SKM-1 (cell line): ENCODE results near the gene THSD4.
A peak's percentile ranks its signal among the peaks of the same experiment; 100 is the strongest.

Experiments used
- DNase-seq: peaks from one replicate; lab custom pipeline; 2025; ENCODE audit not compliant: unreplicated experiment; lab: John Stamatoyannopoulos, UW

Gene THSD4

DNA sequence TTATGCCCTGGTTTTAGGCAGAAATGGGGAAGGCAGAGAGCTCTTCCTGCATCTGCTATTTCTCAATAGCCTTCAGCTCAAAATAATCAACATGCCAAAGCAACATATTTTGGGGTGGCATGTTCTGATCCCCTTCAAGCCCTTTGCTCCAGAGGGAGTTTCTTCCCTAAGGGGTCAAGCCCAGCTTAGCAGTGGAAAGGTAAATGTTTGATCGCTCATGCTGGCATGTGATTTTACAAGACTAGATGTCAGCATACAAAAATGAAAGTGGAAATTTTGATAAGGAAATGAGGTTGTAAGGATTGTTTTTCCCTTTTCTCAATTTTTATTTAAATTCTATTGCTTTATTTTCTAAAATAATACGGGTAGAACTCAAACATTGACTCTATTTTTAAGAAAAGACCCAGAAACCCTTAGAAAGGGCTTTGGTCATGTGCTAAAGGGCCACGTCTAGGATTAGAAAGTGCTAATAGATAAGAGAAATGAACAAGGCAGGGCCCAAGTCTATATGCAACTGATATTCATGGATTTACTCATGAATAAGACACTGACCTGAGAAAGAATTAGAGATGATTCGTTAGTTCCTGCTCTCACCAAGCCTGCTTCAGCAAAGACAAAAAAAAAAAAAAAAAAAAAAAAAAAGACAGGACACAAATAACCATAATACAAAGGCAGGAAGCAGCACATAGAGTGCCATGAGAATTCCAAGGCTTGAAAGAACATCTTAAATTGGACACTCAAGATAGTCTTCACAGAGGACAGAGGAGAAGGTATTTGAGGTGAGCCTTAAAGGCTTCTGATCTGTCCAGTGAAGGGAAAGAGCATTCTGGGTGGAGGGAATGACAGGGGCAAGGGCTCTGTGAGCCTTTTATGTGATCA, 640.1 kb downstream of the THSD4 start:
- no peak for DNase-seq

DNA sequence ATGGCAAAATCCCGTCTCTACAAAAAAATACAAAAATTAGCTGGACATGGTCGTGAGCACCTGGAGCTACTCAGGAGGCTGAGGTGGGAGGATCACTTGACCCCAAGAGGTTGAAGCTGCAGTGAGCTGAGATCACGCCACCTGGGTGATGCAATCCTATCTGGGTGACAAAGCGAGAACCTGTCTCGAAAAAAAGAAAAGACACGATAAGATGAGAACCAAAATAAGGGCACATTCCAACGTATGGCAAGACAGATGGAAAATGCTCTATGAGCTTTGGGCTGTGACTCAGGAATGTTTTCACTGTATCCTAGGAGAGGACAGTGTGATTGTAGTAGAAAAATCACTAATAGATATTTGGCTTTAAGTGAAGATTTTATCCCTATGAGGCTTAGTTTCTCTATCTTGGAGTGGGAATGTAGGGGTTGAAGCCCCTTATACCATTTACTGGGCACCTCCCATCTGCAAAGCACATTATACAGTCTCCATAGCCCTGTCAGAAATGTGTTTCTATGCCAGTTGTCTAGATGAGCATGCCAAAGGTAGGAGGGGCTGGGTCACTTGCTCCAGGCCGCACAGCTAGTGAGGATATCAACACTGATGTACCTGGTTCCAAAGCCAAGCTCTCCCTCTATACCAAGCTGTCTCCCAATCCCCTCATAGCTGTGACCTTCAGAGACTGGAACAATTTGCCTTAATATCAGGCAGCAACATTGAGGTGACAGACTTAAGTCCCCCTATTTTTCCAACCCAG, 641.5 kb downstream of the THSD4 start:
- no peak for DNase-seq

DNA sequence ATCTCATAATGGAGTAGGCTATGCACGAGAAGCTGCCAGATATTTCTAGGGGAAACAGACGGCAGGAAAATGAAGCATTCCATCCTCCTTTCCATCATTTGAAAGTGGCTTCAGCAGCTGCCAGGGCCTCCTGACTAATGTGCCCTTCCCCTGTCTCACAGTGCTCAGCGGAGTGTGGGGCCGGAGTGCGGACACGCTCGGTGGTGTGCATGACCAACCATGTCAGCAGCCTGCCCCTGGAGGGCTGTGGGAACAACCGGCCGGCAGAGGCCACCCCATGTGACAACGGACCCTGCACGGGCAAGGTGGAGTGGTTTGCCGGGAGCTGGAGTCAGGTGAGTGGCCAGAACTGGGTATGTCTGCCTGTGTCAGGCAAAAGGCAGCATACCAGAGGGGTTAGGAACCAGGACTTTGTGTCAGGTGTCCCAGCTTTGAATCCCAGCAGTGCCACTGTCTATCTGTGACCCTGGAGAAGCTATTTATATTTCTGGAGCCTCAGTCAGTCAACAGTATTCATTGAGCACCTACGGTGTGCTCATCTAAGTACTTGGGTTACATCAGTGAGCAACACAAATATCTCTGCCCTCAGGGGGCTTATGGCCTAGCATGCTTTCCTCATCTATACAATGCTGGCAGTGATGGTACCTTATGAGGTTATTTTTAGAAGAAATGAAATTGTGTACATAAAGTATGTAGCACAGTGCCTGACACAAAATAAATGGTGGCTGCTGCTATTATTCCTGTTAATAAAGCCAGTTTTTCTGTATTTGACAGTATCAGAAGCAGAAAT, 642.7 kb downstream of the THSD4 start:
- DNase-seq, result no peak

DNA sequence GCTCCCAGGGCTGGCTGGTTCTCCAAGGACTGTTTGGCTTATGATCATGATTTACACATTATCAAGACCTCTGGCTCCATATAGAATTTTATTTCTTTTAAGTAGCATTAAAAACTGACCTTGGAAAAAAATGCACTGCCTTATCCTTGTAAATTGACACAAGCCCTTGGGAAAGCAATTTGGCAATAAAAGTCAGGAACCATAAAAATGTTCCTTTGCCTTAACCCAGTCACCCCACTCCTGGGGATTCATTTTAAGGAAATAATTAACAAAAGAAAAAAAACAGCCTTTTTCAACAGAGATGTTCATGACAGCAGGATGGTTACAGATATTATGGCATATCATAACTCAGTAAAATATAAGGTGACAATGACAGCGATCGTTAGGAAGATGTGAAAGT, 643.4 kb downstream of the THSD4 start:
- no peak for DNase-seq

DNA sequence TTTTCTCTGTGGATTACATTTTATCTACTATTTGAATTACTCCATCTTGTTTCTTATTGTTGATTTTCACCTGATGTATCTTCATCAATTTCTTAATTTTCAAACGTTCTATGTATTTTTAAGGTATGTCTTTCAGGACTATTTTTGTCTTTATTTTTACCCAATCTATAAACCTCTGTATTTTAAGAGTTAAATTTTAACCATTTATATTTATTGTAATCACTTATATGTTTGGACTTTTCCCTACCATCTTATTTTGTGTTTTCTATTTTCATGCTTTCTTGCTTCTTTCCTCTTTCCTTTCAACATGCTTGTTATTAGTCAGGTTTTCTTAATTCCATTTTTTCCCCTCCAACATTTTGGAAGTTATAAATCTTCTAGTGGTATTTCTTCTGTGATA, 645.6 kb downstream of the THSD4 start:
- no peak for DNase-seq

DNA sequence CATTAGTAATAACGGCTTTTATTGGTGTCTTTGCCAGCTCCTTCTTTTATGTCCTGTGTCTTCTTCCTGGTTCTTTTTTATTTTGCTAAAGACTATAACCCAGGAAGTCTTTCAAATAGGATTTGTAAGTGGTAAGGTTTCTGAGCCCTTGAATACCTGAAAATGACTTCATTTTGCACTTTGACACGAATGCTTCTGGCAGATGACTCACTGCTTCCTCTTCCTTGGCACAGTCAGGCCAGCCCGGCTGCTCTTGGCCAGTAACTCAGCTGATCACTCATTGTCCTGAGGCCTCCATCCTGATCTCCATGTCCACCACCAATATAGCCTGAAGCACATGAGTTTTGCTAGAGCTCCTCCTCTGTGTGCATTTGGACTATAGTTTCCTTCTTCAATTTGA, 646.4 kb downstream of the THSD4 start:
- no peak for DNase-seq

DNA sequence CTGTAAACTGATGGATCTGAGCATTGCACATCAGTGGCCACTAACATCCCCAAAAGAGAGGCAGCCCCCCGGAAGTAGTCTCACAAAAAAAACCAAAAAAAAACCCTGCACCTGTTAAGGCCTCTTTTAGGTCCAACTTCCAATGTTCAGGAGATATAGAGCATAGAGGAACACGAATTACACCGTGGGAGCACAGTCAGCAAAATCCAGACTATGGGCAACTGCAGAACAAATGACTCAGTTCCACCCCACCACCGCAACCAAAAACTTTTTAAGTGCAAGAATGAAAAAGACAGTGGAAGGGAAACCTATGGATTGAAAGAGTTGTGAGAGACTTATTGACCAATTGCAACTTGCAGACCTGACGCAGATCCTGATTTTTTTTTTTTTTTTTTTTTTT, 652.9 kb downstream of the THSD4 start:
- DNase-seq, result no peak

DNA sequence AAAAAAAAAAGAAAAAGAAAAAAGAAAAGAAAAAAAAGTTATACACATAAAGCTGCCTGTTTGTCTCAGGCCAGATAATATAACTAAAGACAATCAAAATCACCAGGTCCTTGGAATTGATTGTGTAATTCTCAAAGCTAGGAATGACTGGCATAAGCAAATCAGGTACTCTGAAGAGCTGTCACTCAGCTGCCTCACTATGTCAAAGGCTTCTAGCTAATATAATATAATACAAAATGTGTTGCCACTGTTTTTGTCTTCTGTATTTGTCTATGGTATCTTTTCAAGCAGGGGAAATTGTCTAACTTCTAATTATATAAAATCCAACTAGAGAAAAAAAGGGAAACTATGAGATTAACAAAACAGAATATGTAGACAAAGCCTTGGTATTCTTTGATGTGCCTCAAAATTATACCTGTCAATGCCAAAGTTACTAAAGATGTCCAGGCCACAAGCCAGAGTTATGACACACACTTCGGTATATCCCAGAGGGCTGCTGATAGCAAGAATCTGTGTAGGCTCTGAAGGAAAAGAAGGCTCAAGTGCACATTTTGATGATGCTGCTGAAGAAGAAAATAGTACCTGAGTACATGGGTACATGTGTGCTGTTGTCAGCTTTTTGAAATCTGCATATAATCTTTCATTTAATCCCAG, 658.1 kb downstream of the THSD4 start:
- DNase-seq, result no peak

DNA sequence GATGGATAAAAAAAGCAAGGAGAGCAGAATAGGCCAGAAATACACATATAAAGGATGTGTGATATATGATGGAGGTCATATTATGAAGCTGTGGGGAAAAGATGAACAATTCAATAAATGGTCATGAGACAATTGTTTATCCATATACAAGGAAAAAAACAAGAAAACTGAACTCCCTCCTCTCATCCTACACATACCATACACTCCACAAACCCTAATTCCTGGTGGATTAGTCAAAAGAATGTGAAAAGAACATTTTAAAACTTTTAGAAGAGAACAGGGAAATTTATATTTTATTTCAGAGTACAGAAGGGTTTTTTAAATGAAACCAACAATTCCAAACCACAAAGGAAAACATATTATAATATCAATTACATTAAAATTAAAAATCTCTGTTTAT, 660.6 kb downstream of the THSD4 start:
- no peak for DNase-seq

- no peak for DNase-seq
Measured at GRCh38 chr15:71776304-71776703, 661.0 kb downstream of the THSD4 start.

DNA sequence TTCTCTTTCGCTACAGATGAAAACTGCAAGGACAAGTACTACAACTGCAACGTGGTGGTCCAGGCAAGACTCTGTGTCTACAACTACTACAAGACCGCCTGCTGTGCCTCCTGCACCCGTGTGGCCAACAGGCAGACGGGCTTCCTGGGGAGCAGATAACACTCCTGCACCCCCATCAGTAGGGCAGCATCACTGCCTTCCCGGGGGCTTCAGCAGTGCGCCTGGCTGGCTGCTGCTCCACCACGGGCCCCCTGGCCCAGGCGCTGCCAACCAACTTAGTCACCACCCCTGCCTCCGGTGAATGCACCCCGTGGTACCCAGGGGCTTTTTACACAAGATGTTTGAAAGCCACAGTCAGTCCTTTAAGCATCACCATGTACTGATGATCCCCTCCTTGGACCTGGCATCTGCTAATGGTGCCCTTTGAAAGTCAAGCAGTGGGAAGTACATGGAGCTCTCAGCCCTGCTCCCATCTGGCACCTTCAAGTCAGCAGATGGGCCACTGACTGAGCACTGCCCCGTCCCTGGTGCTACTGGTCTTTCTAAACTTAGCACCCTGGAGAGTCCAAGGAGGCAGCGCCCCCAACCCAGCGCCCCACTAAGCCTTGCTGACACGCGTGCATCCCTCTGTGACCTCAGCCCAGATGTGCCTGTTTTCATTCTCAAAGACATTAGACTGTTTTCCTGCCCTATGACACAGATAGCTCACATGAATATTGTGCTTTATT, 662.1 kb downstream of the THSD4 start:
- DNase-seq, result no peak

GRCh38 chr15:71779073-71779797, 664.0 kb downstream of the THSD4 start:
- no peak for DNase-seq

- DNase-seq, result peak; percentile 47
Measured at GRCh38 chr15:71780115-71780976, 665.1 kb downstream of the THSD4 start.

DNA sequence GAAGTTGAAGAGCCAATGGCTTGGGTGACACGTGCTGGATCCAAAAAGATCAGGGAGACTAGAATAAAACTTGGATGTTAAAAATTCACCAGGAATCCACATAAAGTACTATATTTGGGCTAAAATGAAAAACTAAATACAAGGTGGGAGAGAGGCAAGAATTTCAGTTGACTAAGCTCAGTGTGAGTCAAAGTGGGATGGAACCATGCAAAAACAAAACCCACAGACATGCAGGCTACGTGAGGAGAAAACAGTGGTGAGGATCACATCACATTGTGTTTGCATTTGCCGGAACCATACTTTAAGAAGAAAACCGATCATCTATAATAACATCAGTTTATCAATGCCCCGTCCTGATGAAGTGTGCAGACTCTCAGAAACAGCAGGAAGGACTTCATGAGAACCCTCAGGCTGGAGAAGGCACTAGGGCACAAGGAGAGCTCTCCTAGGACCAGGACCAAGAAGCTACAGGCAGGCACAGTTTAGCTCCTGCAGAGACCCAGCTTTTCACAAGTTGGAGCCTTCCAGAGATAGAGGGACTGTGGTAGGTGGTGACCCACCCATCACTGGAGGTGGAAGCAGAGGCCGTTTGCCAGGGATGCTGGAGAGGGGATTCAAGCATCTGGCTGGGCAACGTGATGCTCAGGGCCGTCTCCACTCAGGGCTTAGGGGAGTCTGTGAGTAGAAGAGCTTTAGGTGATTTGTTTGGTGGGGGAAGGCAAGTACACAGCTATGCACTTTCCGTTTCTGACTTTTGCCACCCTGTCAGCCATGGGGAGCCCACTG, 666.1 kb downstream of the THSD4 start:
- DNase-seq, result no peak

- no peak for DNase-seq
Measured at GRCh38 chr15:71781965-71782265, 666.6 kb downstream of the THSD4 start.

- no peak for DNase-seq
Measured at GRCh38 chr15:71782422-71783165, 667.3 kb downstream of the THSD4 start.

DNA sequence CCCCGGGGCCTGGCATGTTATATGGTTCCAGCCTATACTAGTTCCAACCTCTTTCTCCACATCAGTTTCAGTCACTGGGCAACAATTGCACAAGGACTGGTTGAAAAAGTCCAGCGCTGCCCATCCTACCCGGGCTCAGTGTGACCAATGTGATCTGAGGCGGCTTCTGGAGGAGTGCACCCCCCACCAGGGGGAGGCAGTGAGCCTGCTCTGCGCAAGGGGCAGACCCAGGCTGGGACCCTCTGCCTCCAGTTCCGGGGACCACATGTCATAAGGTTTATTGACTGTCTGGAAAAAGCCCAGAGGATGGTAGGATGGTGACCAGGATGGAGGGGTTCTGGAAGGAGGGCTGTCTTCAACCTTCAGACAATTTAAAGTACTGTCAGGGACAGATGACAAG, 669.4 kb downstream of the THSD4 start:
- no peak for DNase-seq

GRCh38 chr15:71785996-71786395, 670.7 kb downstream of the THSD4 start:
- no peak for DNase-seq
